GM12878 (cell line): ENCODE measurements around the gene DCP1A. TPM values are rescaled to one million over a fixed set of nuclear protein-coding genes. Genes with fewer than 3 reads are reported as not detected.

Experiments
- ATAC-seq: fragments of 200-7000 bp; cut with Tn5 transposase; 3 replicates; pipeline ENCODE4 v1.9.1; 2020; ENCODE audit warnings: mild to moderate bottlenecking, moderate library complexity
- BruUV-seq: library from RNA; stranded (reverse); fragments of 400-500 nt; replicated peaks from 2 replicates; lab custom pipeline; 2021; lab: Mats Ljungman, UMichigan
- CTCF ChIA-PET: fragments of 300-600 bp; sonication (Branson Sonifier 250); formaldehyde crosslinking; extraction: SDS; loops from one replicate; lab custom pipeline; 2021; ENCODE audit warnings: inconsistent platforms; lab: Yijun Ruan, JAX
- POLR2A ChIA-PET: fragments of 350-600 bp; formaldehyde crosslinking; extraction: SDS; loops from one replicate; lab custom pipeline; 2021; ENCODE audit warnings: inconsistent platforms; lab: Charles Lee
- RAD21 ChIA-PET: fragments of 300-600 bp; sonication (Branson Sonifier 250); formaldehyde crosslinking; loops from one replicate; lab custom pipeline; 2023; ENCODE audit warnings: antibody characterized with exemption; ENCODE audit not compliant: unreplicated experiment; lab: Charles Lee
- SMC1A ChIA-PET: fragments of 300-600 bp; sonication (Branson Sonifier 250); formaldehyde crosslinking; loops from one replicate; lab custom pipeline; 2023; ENCODE audit not compliant: unreplicated experiment, uncharacterized antibody; lab: Charles Lee
- DNase-seq: peaks from one replicate; pipeline ENCODE4 v3.0.0-alpha.2; 2011; ENCODE audit warnings: low read depth, low spot score
- FAIRE-seq: peaks from 3 replicates; lab custom pipeline; 2011; peaks lifted over from hg19 to GRCh38; lab: Jason Lieb, UNC
- H2AFZ ChIP-seq: 2 replicates; pipeline ENCODE4 v1.6.0; 2011; ENCODE audit warnings: low read depth, low read length, control low read depth; ENCODE audit not compliant: control insufficient read depth
- H3K27ac ChIP-seq: 2 replicates; pipeline ENCODE4 v1.5.1; 2011; ENCODE audit warnings: control low read depth; ENCODE audit not compliant: control insufficient read depth, insufficient read depth
- H3K27me3 ChIP-seq, 2 experiments: replicated peaks in 1 of 2; 2 replicates each; pipeline versions ENCODE4 v1.6.0 to v1.6.1; 2011; ENCODE audit warnings: low read length in 1 of 2; ENCODE audit not compliant: control insufficient read depth in 2 of 2, insufficient read depth in 2 of 2
- H3K36me3 ChIP-seq, 2 experiments: 2 replicates each; pipeline ENCODE4 v1.5.1; 2011; ENCODE audit warnings: low read length in 1 of 2; ENCODE audit not compliant: control insufficient read depth in 2 of 2, insufficient read depth in 2 of 2
- H3K4me1 ChIP-seq: 2 replicates; pipeline ENCODE4 v1.6.1; 2011; ENCODE audit warnings: mild to moderate bottlenecking, low read length, moderate library complexity, mixed read lengths; ENCODE audit not compliant: control insufficient read depth, insufficient read depth
- H3K4me2 ChIP-seq: 2 replicates; pipeline ENCODE4 v1.6.0; 2011; ENCODE audit warnings: control low read depth; ENCODE audit not compliant: control insufficient read depth, insufficient read depth
- H3K4me3 ChIP-seq: fragments of 200-600 bp; sonication (generic); 2 replicates; pipeline ENCODE4 v1.5.1; 2016
- H3K79me2 ChIP-seq: 2 replicates; pipeline ENCODE4 v1.6.0; 2011; ENCODE audit warnings: low read length; ENCODE audit not compliant: control insufficient read depth, insufficient read depth
- H3K9ac ChIP-seq: 2 replicates; pipeline ENCODE4 v1.8.0; 2011; ENCODE audit warnings: low read length, control low read depth, mixed read lengths; ENCODE audit not compliant: control insufficient read depth, insufficient read depth
- H3K9me3 ChIP-seq: replicated peaks from 3 replicates; pipeline ENCODE4 v1.5.1; 2011; ENCODE audit warnings: mild to moderate bottlenecking, low read length; ENCODE audit not compliant: control insufficient read depth, insufficient read depth
- H4K20me1 ChIP-seq: 2 replicates; pipeline ENCODE4 v1.6.0; 2011; ENCODE audit not compliant: control insufficient read depth, insufficient read depth
- CEBPB ChIP-seq, 2 experiments: fragments of 150-350 bp in 1 of 2; IDR thresholded peaks; 2 replicates each; pipeline ENCODE4 v1.6.1; 2012 to 2014; ENCODE audit warnings: low read depth in 2 of 2, low read length in 2 of 2, borderline replicate concordance in 1 of 2, inconsistent platforms in 1 of 2
- KDM1A ChIP-seq: fragments of 200-600 bp; sonication (generic); IDR thresholded peaks from 2 replicates; pipeline ENCODE4 v1.6.1; 2016; ENCODE audit warnings: borderline replicate concordance
- NR2C2 ChIP-seq: IDR thresholded peaks from 2 replicates; pipeline ENCODE4 v1.6.1; 2011; ENCODE audit warnings: borderline replicate concordance, low read depth; ENCODE audit not compliant: control insufficient read depth, insufficient read length
- NR2F1 ChIP-seq: fragments of 450-650 bp; conservative IDR thresholded peaks from 2 replicates; pipeline ENCODE4 v1.6.1; 2017; ENCODE audit warnings: mild to moderate bottlenecking
- POLR2A ChIP-seq: IDR thresholded peaks from 2 replicates; pipeline ENCODE4 v1.6.1; 2011; ENCODE audit warnings: low read depth, mild to moderate bottlenecking, low read length
- POU2F2 ChIP-seq: IDR thresholded peaks from 3 replicates; pipeline ENCODE4 v1.6.1; 2011; ENCODE audit warnings: low read depth, mild to moderate bottlenecking, low read length, borderline replicate concordance
- RBBP5 ChIP-seq: fragments of 200-600 bp; sonication (generic); conservative IDR thresholded peaks from 2 replicates; pipeline ENCODE4 v1.6.1; 2016
- SP1 ChIP-seq: IDR thresholded peaks from one replicate; pipeline ENCODE4 v1.6.1; 2011; ENCODE audit warnings: low read depth, low read length
- YY1 ChIP-seq: IDR thresholded peaks from 2 replicates; pipeline ENCODE4 v1.6.1; 2011; ENCODE audit warnings: low read depth, mild to moderate bottlenecking, low read length
- ZBED1 ChIP-seq: IDR thresholded peaks from 2 replicates; pipeline ENCODE4 v1.6.1; 2016; ENCODE audit warnings: borderline replicate concordance
- WGBS: methylation state at CpG from one replicate; pipeline ENCODE4 v1.1.6; 2016; ENCODE audit warnings: low lambda C conversion rate; ENCODE audit not compliant: insufficient replicate concordance, insufficient coverage; ENCODE audit errors: missing lambda C conversion rate; 5-methylcytosine and 5-hydroxymethylcytosine counted together
- in situ Hi-C: fragments of 300-500 bp; cut with MboI; formaldehyde crosslinking; loops from 9 replicates; pipeline ENCODE4 v1.14.3; 2018; ENCODE audit warnings: mixed read lengths
- intact Hi-C: fragments of 100-400 bp; cut with micrococcal nuclease; formaldehyde crosslinking; loops from one replicate; pipeline ENCODE4 v1.14.2; 2022; ENCODE audit not compliant: unreplicated experiment
- polyA plus RNA-seq, 11 experiments: library from polyadenylated mRNA; depleted of rRNA in 4 of 11; unstranded in 6 of 11; stranded (reverse) in 5 of 11; fragments of >200 nt; fragmentation: Nextera tagmentation in 4 of 11; fragmentation: Illumina TruSeq in 1 of 11; extraction: Ambion mirVana in 4 of 11; extraction: Trizol in 1 of 11; gene quantifications; 1 replicate in 1 of 11; 2 replicates in 10 of 11; pipeline versions ENCODE4 v1.2.1 to v1.2.3, GENCODE V29; 2011 to 2016; ENCODE audit warnings: inconsistent platforms in 2 of 11, missing spikeins in 2 of 11, low read depth in 1 of 11
- total RNA-seq, 4 experiments: library from RNA; depleted of rRNA in 3 of 4; stranded (reverse); fragments of >200 nt in 3 of 4; fragmentation: Illumina TruSeq in 1 of 4; extraction: Trizol in 1 of 4; gene quantifications; 2 replicates each; pipeline versions ENCODE4 v1.2.1 to v1.2.3, GENCODE V29; 2013 to 2021
- TF ChIP-seq, protein P1 (sequence below): IDR thresholded peaks from 2 replicates; pipeline ENCODE4 v1.6.1; 2012; ENCODE audit warnings: low read length, inconsistent platforms
- TF ChIP-seq, protein P2 (sequence below): IDR thresholded peaks from 2 replicates; pipeline ENCODE4 v1.6.1; 2012; ENCODE audit warnings: improper control_type of control experiment, low read depth, low read length; ENCODE audit not compliant: insufficient replicate concordance
- TF ChIP-seq, protein P3 (sequence below): fragments of 450-650 bp; IDR thresholded peaks from 2 replicates; pipeline ENCODE4 v1.6.1; 2017; ENCODE audit warnings: low read depth, mild to moderate bottlenecking, moderate library complexity

DCP1A gene
- total and polyA plus RNA-seq, 10 of the 15 experiments (the other 5 are each of a cell fraction or from before 2014, with no cell fraction given) = 12.5 to 34.6 (median 16.3) TPM

DNA sequence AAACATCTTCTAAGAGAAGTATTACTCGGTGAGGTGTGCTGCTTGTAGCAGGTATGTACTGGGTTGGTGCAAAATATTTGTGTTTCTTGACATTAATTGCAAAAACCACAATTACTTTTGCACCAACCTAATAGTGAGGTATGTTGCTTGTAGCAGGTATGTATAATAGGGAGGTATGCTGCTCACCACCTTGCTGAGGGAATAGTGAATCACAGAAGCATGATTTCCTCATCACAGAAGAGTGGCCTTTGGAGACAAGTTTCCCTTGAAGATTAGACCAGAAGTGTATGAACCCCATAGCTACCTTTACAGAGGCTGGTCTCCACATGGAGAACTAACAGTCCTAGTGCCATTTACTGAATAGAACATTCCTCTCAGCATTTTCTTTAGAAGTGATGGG is 15.5 kb downstream of the DCP1A start:
- Histone ChIP-seq H3K4me2 (no peak overlapping the region), H3K36me3 (peaks cover 0 to 6% of the 10 kb centered on the region in 2 experiments; a peak in 2 of 4 replicates), H3K79me2 (peaks cover 2% of the 10 kb centered on the region), H4K20me1 (no peaks in the 10 kb centered on the region), H3K4me3 (no peak overlapping the region), H3K27me3 (no peaks in the 10 kb centered on the region), H2AFZ (no peak overlapping the region), H3K9me3 (no peaks in the 10 kb centered on the region), H3K4me1 (no peaks in the 10 kb centered on the region), H3K27ac (no peak overlapping the region), H3K9ac (no peak overlapping the region)
- no peak for ATAC-seq
- no peak for DNase-seq
- ChIA-PET POLR2A (no interaction called here), SMC1A (no interaction called here), RAD21 (no interaction called here), CTCF (no interaction called here)
- 94% methylated on average over 1 of the region's 1 CpG for WGBS
- no TSS peak for BruUV-seq
- in situ Hi-C loops = no loop called here
- intact Hi-C loops = no loop called here
- TF ChIP-seq, protein P1, sequence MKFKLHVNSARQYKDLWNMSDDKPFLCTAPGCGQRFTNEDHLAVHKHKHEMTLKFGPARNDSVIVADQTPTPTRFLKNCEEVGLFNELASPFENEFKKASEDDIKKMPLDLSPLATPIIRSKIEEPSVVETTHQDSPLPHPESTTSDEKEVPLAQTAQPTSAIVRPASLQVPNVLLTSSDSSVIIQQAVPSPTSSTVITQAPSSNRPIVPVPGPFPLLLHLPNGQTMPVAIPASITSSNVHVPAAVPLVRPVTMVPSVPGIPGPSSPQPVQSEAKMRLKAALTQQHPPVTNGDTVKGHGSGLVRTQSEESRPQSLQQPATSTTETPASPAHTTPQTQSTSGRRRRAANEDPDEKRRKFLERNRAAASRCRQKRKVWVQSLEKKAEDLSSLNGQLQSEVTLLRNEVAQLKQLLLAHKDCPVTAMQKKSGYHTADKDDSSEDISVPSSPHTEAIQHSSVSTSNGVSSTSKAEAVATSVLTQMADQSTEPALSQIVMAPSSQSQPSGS = no peak
- TF ChIP-seq POU2F2 = no peak
- no peak for TF ChIP-seq NR2F1
- no peak for TF ChIP-seq CEBPB (IDR thresholded peaks at IDR 0.05; ENCODE audit: borderline replicate concordance in 1 of 2, low read depth in 2 of 2, low read length in 2 of 2)
- TF ChIP-seq, protein P2, sequence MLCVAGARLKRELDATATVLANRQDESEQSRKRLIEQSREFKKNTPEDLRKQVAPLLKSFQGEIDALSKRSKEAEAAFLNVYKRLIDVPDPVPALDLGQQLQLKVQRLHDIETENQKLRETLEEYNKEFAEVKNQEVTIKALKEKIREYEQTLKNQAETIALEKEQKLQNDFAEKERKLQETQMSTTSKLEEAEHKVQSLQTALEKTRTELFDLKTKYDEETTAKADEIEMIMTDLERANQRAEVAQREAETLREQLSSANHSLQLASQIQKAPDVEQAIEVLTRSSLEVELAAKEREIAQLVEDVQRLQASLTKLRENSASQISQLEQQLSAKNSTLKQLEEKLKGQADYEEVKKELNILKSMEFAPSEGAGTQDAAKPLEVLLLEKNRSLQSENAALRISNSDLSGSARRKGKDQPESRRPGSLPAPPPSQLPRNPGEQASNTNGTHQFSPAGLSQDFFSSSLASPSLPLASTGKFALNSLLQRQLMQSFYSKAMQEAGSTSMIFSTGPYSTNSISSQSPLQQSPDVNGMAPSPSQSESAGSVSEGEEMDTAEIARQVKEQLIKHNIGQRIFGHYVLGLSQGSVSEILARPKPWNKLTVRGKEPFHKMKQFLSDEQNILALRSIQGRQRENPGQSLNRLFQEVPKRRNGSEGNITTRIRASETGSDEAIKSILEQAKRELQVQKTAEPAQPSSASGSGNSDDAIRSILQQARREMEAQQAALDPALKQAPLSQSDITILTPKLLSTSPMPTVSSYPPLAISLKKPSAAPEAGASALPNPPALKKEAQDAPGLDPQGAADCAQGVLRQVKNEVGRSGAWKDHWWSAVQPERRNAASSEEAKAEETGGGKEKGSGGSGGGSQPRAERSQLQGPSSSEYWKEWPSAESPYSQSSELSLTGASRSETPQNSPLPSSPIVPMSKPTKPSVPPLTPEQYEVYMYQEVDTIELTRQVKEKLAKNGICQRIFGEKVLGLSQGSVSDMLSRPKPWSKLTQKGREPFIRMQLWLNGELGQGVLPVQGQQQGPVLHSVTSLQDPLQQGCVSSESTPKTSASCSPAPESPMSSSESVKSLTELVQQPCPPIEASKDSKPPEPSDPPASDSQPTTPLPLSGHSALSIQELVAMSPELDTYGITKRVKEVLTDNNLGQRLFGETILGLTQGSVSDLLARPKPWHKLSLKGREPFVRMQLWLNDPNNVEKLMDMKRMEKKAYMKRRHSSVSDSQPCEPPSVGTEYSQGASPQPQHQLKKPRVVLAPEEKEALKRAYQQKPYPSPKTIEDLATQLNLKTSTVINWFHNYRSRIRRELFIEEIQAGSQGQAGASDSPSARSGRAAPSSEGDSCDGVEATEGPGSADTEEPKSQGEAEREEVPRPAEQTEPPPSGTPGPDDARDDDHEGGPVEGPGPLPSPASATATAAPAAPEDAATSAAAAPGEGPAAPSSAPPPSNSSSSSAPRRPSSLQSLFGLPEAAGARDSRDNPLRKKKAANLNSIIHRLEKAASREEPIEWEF = no peak
- TF ChIP-seq SP1 = no peak
- TF ChIP-seq KDM1A = no peak
- TF ChIP-seq POLR2A = no peak
- no peak for TF ChIP-seq NR2C2
- no peak for TF ChIP-seq YY1
- no peak for TF ChIP-seq RBBP5
- TF ChIP-seq, protein P3, sequence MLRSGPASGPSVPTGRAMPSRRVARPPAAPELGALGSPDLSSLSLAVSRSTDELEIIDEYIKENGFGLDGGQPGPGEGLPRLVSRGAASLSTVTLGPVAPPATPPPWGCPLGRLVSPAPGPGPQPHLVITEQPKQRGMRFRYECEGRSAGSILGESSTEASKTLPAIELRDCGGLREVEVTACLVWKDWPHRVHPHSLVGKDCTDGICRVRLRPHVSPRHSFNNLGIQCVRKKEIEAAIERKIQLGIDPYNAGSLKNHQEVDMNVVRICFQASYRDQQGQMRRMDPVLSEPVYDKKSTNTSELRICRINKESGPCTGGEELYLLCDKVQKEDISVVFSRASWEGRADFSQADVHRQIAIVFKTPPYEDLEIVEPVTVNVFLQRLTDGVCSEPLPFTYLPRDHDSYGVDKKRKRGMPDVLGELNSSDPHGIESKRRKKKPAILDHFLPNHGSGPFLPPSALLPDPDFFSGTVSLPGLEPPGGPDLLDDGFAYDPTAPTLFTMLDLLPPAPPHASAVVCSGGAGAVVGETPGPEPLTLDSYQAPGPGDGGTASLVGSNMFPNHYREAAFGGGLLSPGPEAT = no peak
- TF ChIP-seq ZBED1 = no peak
- FAIRE-seq = no peak
